GM12873 (cell line): ENCODE results near the gene KRTAP2-2.
"Not testable (repeated sequence)": the region's sequence is repeated elsewhere in the genome, so short reads cannot be mapped to it uniquely, and the experiment has no call there.

ENCODE experiments used
- TF ChIP-seq, protein P1 (sequence below): IDR thresholded peaks from 2 replicates; pipeline ENCODE4 v1.5.1; 2012; ENCODE audit warnings: low read depth, mild to moderate bottlenecking, moderate library complexity, low read length, control low read depth; ENCODE audit not compliant: insufficient read depth; ENCODE audit errors: missing control alignments

The KRTAP2-2 gene

GRCh38 chr17:41034346-41034935 is 20.6 kb downstream of the KRTAP2-2 start, which contains the start of gene KRTAP1-3:
Gene KRTAP1-3 (minus strand): TSS chr17:41034874. CDS start chr17:41034821, 53 bp downstream.
- TF ChIP-seq, protein P1, sequence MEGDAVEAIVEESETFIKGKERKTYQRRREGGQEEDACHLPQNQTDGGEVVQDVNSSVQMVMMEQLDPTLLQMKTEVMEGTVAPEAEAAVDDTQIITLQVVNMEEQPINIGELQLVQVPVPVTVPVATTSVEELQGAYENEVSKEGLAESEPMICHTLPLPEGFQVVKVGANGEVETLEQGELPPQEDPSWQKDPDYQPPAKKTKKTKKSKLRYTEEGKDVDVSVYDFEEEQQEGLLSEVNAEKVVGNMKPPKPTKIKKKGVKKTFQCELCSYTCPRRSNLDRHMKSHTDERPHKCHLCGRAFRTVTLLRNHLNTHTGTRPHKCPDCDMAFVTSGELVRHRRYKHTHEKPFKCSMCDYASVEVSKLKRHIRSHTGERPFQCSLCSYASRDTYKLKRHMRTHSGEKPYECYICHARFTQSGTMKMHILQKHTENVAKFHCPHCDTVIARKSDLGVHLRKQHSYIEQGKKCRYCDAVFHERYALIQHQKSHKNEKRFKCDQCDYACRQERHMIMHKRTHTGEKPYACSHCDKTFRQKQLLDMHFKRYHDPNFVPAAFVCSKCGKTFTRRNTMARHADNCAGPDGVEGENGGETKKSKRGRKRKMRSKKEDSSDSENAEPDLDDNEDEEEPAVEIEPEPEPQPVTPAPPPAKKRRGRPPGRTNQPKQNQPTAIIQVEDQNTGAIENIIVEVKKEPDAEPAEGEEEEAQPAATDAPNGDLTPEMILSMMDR = not testable (repeated sequence)

DNA sequence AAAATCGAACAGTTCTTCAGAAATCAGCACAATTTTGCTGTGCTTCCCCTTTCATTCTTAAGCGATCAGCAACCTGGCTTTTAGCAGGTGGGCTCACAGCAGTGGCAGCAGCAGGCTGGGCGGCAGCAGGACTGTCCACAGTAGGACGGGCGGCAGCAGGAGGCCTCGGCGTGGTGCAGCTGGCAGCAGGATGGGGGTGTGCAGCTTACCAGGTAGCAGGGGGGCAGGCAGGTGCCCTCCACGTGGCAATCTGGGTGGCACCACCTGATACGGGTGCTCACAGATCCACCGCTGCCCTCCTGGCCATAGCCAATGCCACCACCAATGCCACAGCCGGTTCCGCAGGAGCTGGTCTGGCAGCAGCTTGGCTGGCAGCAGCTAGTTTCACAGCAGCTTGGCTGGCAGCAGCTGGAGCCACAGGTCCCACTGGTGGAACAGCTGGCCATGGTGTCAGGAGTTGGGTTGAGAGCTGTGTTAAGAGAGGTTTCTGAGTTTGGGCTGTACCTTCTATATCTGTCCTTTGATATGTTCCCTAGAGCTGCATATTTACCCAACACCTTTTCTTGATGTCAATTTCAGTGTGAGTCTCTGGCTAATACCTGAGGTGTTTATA is 25.3 kb downstream of the KRTAP2-2 start, which contains the start of gene KRTAP1-4:
TSS of gene KRTAP1-4 (minus strand) at position 563 of the 613 bp plus-strand sequence. CDS start at position 446, 117 bp downstream.
- TF ChIP-seq, protein P1 = no peak

DNA sequence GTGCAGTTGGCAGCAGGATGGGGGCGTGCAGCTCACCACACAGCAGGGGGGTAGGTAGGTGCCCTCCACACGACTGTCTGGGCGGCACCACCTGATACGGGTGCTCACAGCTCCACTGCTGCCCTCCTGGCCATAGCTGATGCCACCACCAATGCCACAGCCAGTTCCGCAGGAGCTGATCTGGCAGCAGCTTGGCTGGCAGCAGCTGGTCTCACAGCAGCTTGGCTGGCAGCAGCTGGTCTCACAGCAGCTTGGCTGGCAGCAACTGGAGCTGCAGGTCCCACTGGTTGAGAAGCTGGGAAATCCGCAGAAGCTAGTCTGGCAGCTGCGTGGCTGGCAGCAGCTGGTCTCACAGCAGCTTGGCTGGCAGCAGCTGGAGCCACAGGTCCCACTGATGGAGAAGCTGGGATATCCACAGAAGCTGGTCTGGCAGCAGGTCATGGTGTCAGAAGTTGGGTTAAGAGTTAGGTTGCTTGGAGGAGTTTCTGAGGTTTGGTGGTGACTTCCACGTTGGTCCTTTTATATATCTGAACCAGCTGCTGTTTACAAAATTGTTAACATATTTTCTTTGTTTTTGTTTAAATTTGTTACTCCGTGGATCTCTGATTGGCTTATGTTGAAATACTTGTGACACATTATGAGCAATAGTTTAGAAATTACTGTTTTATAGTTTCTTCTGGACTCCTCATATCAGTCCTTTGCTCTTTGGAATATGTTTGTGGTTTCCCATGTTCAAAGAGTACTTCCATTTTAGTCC is 28.1 kb downstream of the KRTAP2-2 start, which contains the start of gene KRTAP1-5:
TSS of gene KRTAP1-5 (minus strand) at position 494 of the 757 bp plus-strand sequence. CDS start at position 441, 53 bp downstream.
- TF ChIP-seq, protein P1 = no peak

GRCh38 chr17:41024697-41025096 is 30.3 kb downstream of the KRTAP2-2 start:
- TF ChIP-seq, protein P1 = no peak

DNA sequence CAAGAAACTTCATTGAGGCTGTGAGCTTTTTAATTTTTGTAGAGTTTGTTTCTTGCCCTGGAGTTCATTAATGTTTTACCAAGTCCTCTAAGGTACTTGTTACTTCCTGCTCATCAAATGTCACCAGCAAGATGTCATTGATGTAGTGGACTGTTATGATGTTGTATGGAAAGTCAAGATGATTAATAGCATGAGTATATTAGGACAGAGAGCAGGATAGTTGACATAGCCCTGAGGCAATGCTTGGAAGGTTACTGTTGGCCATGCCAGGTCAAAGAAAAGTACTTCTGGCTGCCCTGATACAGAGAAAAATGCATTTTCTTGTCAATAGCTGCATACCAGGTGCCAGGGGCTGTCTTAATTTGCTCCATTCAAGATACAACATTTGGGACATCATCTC is 34.7 kb downstream of the KRTAP2-2 start:
- TF ChIP-seq, protein P1 = no peak

DNA sequence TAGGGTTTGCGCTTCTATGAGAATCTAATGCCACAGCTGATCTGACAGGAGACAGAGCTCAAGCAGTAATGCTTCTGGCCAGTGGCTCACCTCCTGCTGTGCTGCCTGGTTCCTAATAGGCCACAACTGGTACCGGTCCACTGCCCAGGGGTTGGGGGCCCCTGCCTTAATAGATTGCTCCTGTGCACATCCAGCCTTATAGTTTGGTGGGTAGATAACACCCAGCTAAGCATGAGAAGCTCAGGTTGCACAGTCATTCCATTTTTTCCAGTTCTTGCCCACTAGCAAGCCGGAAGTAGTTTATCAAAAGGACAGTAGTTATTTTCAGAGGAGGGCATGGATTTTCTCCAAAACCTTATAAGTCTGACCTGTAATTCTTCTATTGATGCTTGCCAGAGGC is 35.6 kb downstream of the KRTAP2-2 start:
- TF ChIP-seq, protein P1 = no peak

- TF ChIP-seq, protein P1 = no peak
These were observed 36.5 kb downstream of the KRTAP2-2 start for GRCh38 chr17:41018541-41018940.
